ENCODE results near the gene SLC44A2. TPM values are rescaled to one million over a fixed set of nuclear protein-coding genes. Genes with fewer than 3 reads are reported as not detected.

Gene SLC44A2
- total RNA-seq, 1 experiment from 2014 or later: 130 TPM

GRCh38 chr19:10640361-10640760 lies 15.0 kb downstream of the SLC44A2 start:
- CTCF ChIA-PET: no interaction called here
- Mint-ChIP-seq H3K27ac (ENCODE audit: unreplicated experiment) (no peak overlapping the region), H3K27me3 (ENCODE audit: unreplicated experiment) (no peaks in the 10 kb centered on the region), H3K4me3 (ENCODE audit: low read depth, unreplicated experiment) (no peak overlapping the region), H3K9me3 (ENCODE audit: low read depth, unreplicated experiment) (no peaks in the 10 kb centered on the region), H3K36me3 (ENCODE audit: insufficient read depth, unreplicated experiment) (peaks cover 45% of the 10 kb centered on the region), H3K4me1 (ENCODE audit: low read depth, unreplicated experiment) (no peaks in the 10 kb centered on the region)
- intact Hi-C loops (cut with micrococcal nuclease; ENCODE audit: unreplicated experiment): no loop called here
- no TSS peak for BruUV-seq (replicated peaks)
- TF ChIP-seq CTCF (IDR thresholded peaks at IDR 0.05; ENCODE audit: unreplicated experiment): no peak
- no peak for DNase-seq

GRCh38 chr19:10641248-10641647 lies 15.9 kb downstream of the SLC44A2 start:
- no TSS peak for BruUV-seq (replicated peaks)
- CTCF ChIA-PET: interaction anchor here (0.6 to 1.4 kb wide), 2 partner anchors 29 to 60 kb away, joined by 5 read pairs; no protein-coding TSS in a partner anchor
- TF ChIP-seq CTCF (IDR thresholded peaks at IDR 0.05; ENCODE audit: unreplicated experiment): no peak
- Mint-ChIP-seq H3K9me3 (ENCODE audit: low read depth, unreplicated experiment) (no peaks in the 10 kb centered on the region), H3K4me3 (ENCODE audit: low read depth, unreplicated experiment) (no peak overlapping the region), H3K4me1 (ENCODE audit: low read depth, unreplicated experiment) (no peaks in the 10 kb centered on the region), H3K36me3 (ENCODE audit: insufficient read depth, unreplicated experiment) (peaks cover 40% of the 10 kb centered on the region), H3K27ac (ENCODE audit: unreplicated experiment) (no peak overlapping the region), H3K27me3 (ENCODE audit: unreplicated experiment) (no peaks in the 10 kb centered on the region)
- no peak for DNase-seq
- intact Hi-C loops (cut with micrococcal nuclease; ENCODE audit: unreplicated experiment): no loop called here

GRCh38 chr19:10642473-10643171 lies 17.3 kb downstream of the SLC44A2 start:
- H3K9me3 Mint-ChIP-seq (ENCODE audit: low read depth, unreplicated experiment): no peaks in the 10 kb centered on the region
- no peak overlapping the region for H3K4me3 Mint-ChIP-seq (ENCODE audit: low read depth, unreplicated experiment)
- no peak for DNase-seq
- H3K27me3 Mint-ChIP-seq (ENCODE audit: unreplicated experiment): no peaks in the 10 kb centered on the region
- H3K27ac Mint-ChIP-seq (ENCODE audit: unreplicated experiment): no peak overlapping the region
- CTCF ChIA-PET: interaction anchor here (0.7 kb wide), 1 partner anchor 9 kb away, joined by 3 read pairs; no protein-coding TSS in a partner anchor
- H3K36me3 Mint-ChIP-seq (ENCODE audit: insufficient read depth, unreplicated experiment): peaks cover 31% of the 10 kb centered on the region
- no peaks in the 10 kb centered on the region for H3K4me1 Mint-ChIP-seq (ENCODE audit: low read depth, unreplicated experiment)
- no peak for TF ChIP-seq CTCF (IDR thresholded peaks at IDR 0.05; ENCODE audit: unreplicated experiment)
- intact Hi-C loops (cut with micrococcal nuclease; ENCODE audit: unreplicated experiment): no loop called here
- BruUV-seq (replicated peaks): no TSS peak

- Mint-ChIP-seq H3K4me1 (ENCODE audit: low read depth, unreplicated experiment) (no peaks in the 10 kb centered on the region), H3K27me3 (ENCODE audit: unreplicated experiment) (no peaks in the 10 kb centered on the region), H3K36me3 (ENCODE audit: insufficient read depth, unreplicated experiment) (peaks cover 24% of the 10 kb centered on the region), H3K27ac (ENCODE audit: unreplicated experiment) (no peak overlapping the region), H3K4me3 (ENCODE audit: low read depth, unreplicated experiment) (no peak overlapping the region), H3K9me3 (ENCODE audit: low read depth, unreplicated experiment) (no peaks in the 10 kb centered on the region)
- no peak for DNase-seq
- TF ChIP-seq CTCF (IDR thresholded peaks at IDR 0.05; ENCODE audit: unreplicated experiment): no peak
- intact Hi-C loops (cut with micrococcal nuclease; ENCODE audit: unreplicated experiment): no loop called here
- no TSS peak for BruUV-seq (replicated peaks)
- CTCF ChIA-PET: interaction anchor here (0.6 to 2.1 kb wide), 3 partner anchors 17 to 261 kb away, joined by 3 to 46 read pairs (median 9); no protein-coding TSS in a partner anchor
These were observed 18.0 kb downstream of the SLC44A2 start for GRCh38 chr19:10643172-10643967.
